Subcutaneous abdominal adipose tissue (tissue), 5 donors: ENCODE results near the gene RGS7.

ENCODE experiments used
- H3K27ac ChIP-seq: one replicate; pipeline ENCODE4 v1.7.0; 2013; ENCODE audit warnings: low read depth, mild to moderate bottlenecking, inconsistent platforms, low read length, moderate library complexity
- H3K27me3 ChIP-seq, 5 donors: one replicate each; pipeline ENCODE4 v1.7.0; 2013; ENCODE audit warnings: low read length in 5 of 5, inconsistent platforms in 1 of 5; ENCODE audit not compliant: control insufficient read depth in 5 of 5, insufficient read depth in 4 of 5
- H3K36me3 ChIP-seq, 5 donors: one replicate each; pipeline ENCODE4 v1.7.0; 2013; ENCODE audit warnings: low read length in 5 of 5; ENCODE audit not compliant: control insufficient read depth in 5 of 5, insufficient read depth in 5 of 5
- H3K4me1 ChIP-seq, 5 donors: one replicate each; pipeline ENCODE4 v1.7.0; 2013; ENCODE audit warnings: low read length in 5 of 5, mild to moderate bottlenecking in 3 of 5, moderate library complexity in 1 of 5; ENCODE audit not compliant: control insufficient read depth in 5 of 5, insufficient read depth in 5 of 5
- H3K4me3 ChIP-seq, 5 donors: one replicate each; pipeline ENCODE4 v1.7.0; 2013; ENCODE audit warnings: low read length in 5 of 5, low read depth in 1 of 5
- H3K9ac ChIP-seq, 5 donors: one replicate each; pipeline ENCODE4 v1.7.0; 2013; ENCODE audit warnings: low read length in 5 of 5, mild to moderate bottlenecking in 4 of 5, moderate library complexity in 3 of 5
- H3K9me3 ChIP-seq, 5 donors: one replicate each; pipeline ENCODE4 v1.7.0; 2013; ENCODE audit warnings: low read length in 5 of 5; ENCODE audit not compliant: control insufficient read depth in 5 of 5
- donor health status: healthy.
- donor health status: healthy.
- donor health status: healthy.
- donor health status: healthy.
- donor health status: healthy.

The RGS7 gene

GRCh38 chr1:240965581-240966091 is 391.4 kb downstream of the RGS7 start:
- Histone ChIP-seq H3K9ac (no peak overlapping the region), H3K4me1 (no peaks in the 10 kb centered on the region), H3K9me3 (no peaks in the 10 kb centered on the region), H3K27ac (no peak overlapping the region), H3K27me3 (no peaks in the 10 kb centered on the region), H3K36me3 (no peaks in the 10 kb centered on the region), H3K4me3 (no peak overlapping the region)

GRCh38 chr1:240962086-240962485 is 394.9 kb downstream of the RGS7 start:
- Histone ChIP-seq H3K9ac (no peak overlapping the region), H3K4me3 (no peak overlapping the region), H3K27ac (no peak overlapping the region), H3K4me1 (no peaks in the 10 kb centered on the region), H3K9me3 (no peaks in the 10 kb centered on the region), H3K27me3 (peaks cover 0 to 3% (median 0%) of the 10 kb centered on the region in 5 donors), H3K36me3 (no peaks in the 10 kb centered on the region)

DNA sequence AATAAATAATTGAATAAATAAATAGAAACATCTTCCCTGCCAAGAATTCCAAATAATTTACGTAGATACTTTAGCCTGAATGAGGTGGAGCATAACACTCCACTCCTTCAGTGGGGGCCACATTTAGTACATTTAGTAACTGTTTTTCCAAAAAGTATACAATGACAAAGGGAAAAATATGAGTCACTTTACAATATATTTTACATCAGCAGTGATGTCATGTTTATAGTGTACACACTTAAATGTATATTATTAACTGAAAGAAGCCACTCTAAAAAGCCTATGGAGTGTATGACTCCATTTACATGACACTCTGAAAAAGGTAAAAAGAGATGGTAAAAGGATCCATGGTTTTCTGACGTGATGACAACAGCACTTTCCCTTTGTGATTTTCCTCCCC is 400.6 kb downstream of the RGS7 start:
- H3K27me3 ChIP-seq = peaks cover 0 to 3% (median 0%) of the 10 kb centered on the region in 5 donors
- no peaks in the 10 kb centered on the region for H3K4me1 ChIP-seq
- H3K9me3 ChIP-seq = no peaks in the 10 kb centered on the region
- H3K9ac ChIP-seq = no peak overlapping the region
- no peak overlapping the region for H3K27ac ChIP-seq
- no peaks in the 10 kb centered on the region for H3K36me3 ChIP-seq
- no peak overlapping the region for H3K4me3 ChIP-seq

- Histone ChIP-seq H3K4me1 (no peaks in the 10 kb centered on the region), H3K27ac (no peak overlapping the region), H3K27me3 (peaks cover 0 to 3% (median 0%) of the 10 kb centered on the region in 5 donors), H3K9ac (no peak overlapping the region), H3K4me3 (no peak overlapping the region), H3K36me3 (no peaks in the 10 kb centered on the region), H3K9me3 (no peaks in the 10 kb centered on the region)
These were observed 401.0 kb downstream of the RGS7 start for GRCh38 chr1:240956020-240956419.

DNA sequence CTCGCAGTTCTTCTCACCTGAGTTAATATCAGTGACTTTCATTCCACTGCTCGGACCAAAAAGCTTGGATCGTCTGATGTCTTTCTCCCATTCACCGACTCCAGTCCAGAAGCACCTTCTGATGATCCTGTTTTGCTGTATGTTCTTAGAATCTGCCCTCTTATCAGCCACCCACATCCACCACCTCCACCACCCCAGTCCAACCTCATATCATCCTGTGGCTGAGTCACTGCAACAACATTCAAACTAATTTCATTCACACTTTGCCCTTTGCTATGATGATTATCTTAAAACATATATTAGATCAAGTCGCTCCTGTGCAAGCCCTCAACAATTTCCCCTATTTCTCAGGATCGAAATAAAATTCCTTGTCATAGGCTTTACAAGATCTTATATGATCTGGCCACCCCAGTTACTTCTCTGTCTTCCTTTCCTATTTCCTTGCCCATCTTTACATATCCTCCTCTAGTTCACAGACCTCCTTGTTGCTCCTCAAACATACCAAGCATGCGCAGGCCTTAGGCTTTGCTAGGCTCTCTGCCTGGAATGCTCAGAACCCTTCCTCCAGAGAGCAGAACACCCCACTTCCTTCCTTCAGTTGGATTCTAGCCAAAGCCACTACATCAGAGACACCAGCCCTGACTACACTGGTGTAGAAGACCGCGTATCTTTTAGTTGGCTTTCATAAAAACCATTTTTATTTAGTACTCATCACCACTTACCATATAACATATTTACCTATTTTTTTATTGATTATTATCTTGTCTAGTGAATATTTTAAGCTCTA is 409.4 kb downstream of the RGS7 start:
- Histone ChIP-seq H3K9ac (no peak overlapping the region), H3K27me3 (no peaks in the 10 kb centered on the region), H3K27ac (no peak overlapping the region)

GRCh38 chr1:240946926-240947325 is 410.1 kb downstream of the RGS7 start:
- Histone ChIP-seq H3K4me1 (no peaks in the 10 kb centered on the region), H3K27ac (no peak overlapping the region), H3K36me3 (no peaks in the 10 kb centered on the region), H3K27me3 (no peaks in the 10 kb centered on the region), H3K9ac (no peak overlapping the region), H3K4me3 (no peak overlapping the region), H3K9me3 (no peaks in the 10 kb centered on the region)

More for the DNA sequence above, 409.4 kb downstream of the RGS7 start:
- Histone ChIP-seq H3K9me3 (no peaks in the 10 kb centered on the region), H3K36me3 (no peaks in the 10 kb centered on the region), H3K4me3 (no peak overlapping the region), H3K4me1 (no peaks in the 10 kb centered on the region)

DNA sequence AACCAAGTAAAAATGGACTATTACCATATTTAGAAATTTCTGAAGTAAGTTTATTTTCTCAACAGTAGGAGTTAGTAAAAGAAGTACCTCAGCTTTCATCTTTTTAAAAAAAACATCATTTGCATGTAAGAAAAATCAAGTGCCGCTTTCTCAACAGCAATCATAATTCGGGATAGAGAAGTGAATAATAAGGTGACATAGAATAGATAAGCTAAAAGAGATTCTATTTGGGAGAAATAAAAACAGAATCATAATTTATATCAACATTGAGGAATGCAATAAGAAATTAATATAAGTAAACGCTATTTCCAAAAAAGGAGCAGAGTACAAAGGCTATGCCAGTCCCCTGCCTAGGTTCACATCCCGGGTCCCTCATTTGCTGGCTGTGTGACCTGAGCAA is 414.1 kb downstream of the RGS7 start:
- Histone ChIP-seq H3K4me3 (no peak overlapping the region), H3K27me3 (no peaks in the 10 kb centered on the region), H3K36me3 (no peaks in the 10 kb centered on the region), H3K9ac (no peak overlapping the region), H3K4me1 (no peaks in the 10 kb centered on the region), H3K9me3 (peaks cover 0 to 3% (median 0%) of the 10 kb centered on the region in 5 donors), H3K27ac (no peak overlapping the region)

- Histone ChIP-seq H3K36me3 (no peaks in the 10 kb centered on the region), H3K4me1 (no peaks in the 10 kb centered on the region), H3K27ac (no peak overlapping the region), H3K4me3 (no peak overlapping the region), H3K9me3 (peaks cover 0 to 13% (median 9%) of the 10 kb centered on the region in 5 donors), H3K27me3 (no peaks in the 10 kb centered on the region), H3K9ac (no peak overlapping the region)
These were observed 415.2 kb downstream of the RGS7 start for GRCh38 chr1:240941701-240942370.

DNA sequence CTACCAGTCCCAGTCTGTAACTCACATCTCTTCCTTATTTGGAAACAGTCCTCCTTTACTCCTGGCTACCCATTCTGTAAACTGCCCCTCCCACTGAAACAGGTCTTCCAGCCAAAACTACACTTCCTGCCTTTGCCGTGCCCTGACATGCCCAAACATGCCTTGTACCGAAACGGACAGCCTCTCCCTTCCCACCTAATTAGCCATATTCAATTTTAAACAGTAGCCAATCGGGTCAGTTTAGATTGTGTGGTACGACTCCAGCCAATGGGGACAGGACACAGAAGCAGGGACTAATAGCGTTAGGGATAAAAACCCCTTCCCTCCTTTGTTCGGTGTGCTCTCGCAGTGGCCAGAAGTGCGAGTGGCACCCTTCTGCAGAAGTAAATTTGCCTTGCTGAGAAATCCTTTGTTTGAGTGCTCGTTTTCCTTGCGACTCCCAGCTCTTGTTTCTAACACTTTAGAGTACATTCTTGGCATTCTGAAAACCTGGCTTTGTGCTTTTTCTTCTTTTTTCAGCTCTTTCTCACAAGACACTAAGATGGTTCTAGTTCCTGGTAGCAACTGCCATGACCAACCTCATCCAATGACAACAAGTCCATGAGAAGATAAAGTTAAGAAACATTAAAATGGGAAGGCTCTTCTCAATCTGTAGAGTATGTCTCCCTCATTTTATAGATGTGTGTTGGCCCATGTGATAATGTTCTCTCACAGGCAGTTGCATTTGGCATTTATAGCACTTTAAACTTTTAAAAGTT is 419.9 kb downstream of the RGS7 start:
- H3K9me3 ChIP-seq = peaks cover 0 to 19% (median 16%) of the 10 kb centered on the region in 5 donors
- H3K27me3 ChIP-seq = no peaks in the 10 kb centered on the region
- no peaks in the 10 kb centered on the region for H3K36me3 ChIP-seq

DNA sequence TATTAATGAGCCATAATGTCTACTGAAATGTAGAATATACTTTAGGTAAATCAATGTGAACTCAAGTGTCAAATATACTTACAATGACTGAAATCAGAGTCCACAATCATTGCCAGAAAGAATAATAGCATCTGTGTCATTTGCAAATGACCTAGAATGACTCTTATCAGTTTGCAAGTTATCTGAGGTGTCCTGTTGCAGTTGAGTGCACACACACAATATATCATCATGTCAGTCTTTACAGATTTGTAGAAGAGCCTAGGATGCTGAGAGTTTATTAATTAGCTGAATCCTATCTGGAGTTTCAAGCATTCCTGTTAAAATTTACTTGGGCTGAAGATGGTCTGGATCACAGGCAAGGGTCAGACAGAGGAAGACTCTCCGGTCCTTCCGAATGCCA is 421.1 kb downstream of the RGS7 start:
- no peaks in the 10 kb centered on the region for H3K27me3 ChIP-seq
- no peak overlapping the region for H3K4me3 ChIP-seq
- H3K36me3 ChIP-seq = no peaks in the 10 kb centered on the region
- H3K4me1 ChIP-seq = no peaks in the 10 kb centered on the region
- peaks cover 0 to 19% (median 16%) of the 10 kb centered on the region in 5 donors for H3K9me3 ChIP-seq
- H3K9ac ChIP-seq = no peak overlapping the region
- H3K27ac ChIP-seq = no peak overlapping the region

More for the DNA sequence above, 419.9 kb downstream of the RGS7 start:
- H3K4me3 ChIP-seq = no peak overlapping the region
- H3K4me1 ChIP-seq = no peaks in the 10 kb centered on the region
- no peak overlapping the region for H3K9ac ChIP-seq
- no peak overlapping the region for H3K27ac ChIP-seq
